Mesenchymal stem cell (in vitro differentiated cells and primary cell): ENCODE results near the gene AHSA1.

Experiments
- DNase-seq: peaks from one replicate; pipeline ENCODE4 v3.0.0-alpha.2; 2013
- H2AFZ ChIP-seq: one replicate; pipeline ENCODE4 v1.6.1; 2013; ENCODE audit warnings: low read depth, mild to moderate bottlenecking, control low read depth, inconsistent platforms, low read length, moderate library complexity
- H2AK5ac ChIP-seq: 2 replicates; pipeline ENCODE4 v1.6.1; 2013; ENCODE audit warnings: low read length, moderate library complexity, mild to moderate bottlenecking, inconsistent platforms; ENCODE audit not compliant: severe bottlenecking
- H2BK120ac ChIP-seq: one replicate; pipeline ENCODE4 v1.6.1; 2013; ENCODE audit warnings: low read depth, mild to moderate bottlenecking, inconsistent platforms, low read length, moderate library complexity
- H2BK12ac ChIP-seq, 2 experiments: one replicate each; pipeline ENCODE4 v1.6.1; 2013; ENCODE audit warnings: inconsistent platforms in 2 of 2, low read length in 2 of 2, mild to moderate bottlenecking in 2 of 2, moderate library complexity in 2 of 2, control low read depth in 1 of 2
- H2BK15ac ChIP-seq: one replicate; pipeline ENCODE4 v1.6.1; 2013; ENCODE audit warnings: mild to moderate bottlenecking, low read depth, inconsistent platforms; ENCODE audit not compliant: poor library complexity, severe bottlenecking
- H2BK5ac ChIP-seq: 2 replicates; pipeline ENCODE4 v1.6.1; 2013; ENCODE audit warnings: low read depth, mild to moderate bottlenecking, low read length, control low read depth, inconsistent platforms; ENCODE audit not compliant: poor library complexity, severe bottlenecking
- H3K14ac ChIP-seq, 2 experiments: one replicate each; pipeline ENCODE4 v1.6.1; 2013; ENCODE audit warnings: inconsistent platforms in 2 of 2, low read length in 2 of 2, control low read depth in 1 of 2, mild to moderate bottlenecking in 1 of 2, moderate library complexity in 1 of 2
- H3K18ac ChIP-seq, 2 experiments: one replicate each; pipeline ENCODE4 v1.6.1; 2013; ENCODE audit warnings: inconsistent platforms in 2 of 2, low read length in 2 of 2, control low read depth in 1 of 2, low read depth in 1 of 2, mild to moderate bottlenecking in 1 of 2
- H3K23ac ChIP-seq, 2 experiments: one replicate each; pipeline ENCODE4 v1.6.1; 2013; ENCODE audit warnings: inconsistent platforms in 2 of 2, low read length in 2 of 2, mild to moderate bottlenecking in 2 of 2, moderate library complexity in 2 of 2, control low read depth in 1 of 2
- H3K27ac ChIP-seq: 2 replicates; pipeline ENCODE4 v1.5.1; 2013; ENCODE audit warnings: mild to moderate bottlenecking, moderate library complexity, low read length, control low read depth, inconsistent platforms; ENCODE audit not compliant: poor library complexity, severe bottlenecking
- H3K27me3 ChIP-seq, 2 experiments: 2 replicates each; pipeline versions ENCODE4 v1.6.1 to v1.7.0; 2013; ENCODE audit warnings: low read length in 2 of 2, mild to moderate bottlenecking in 2 of 2, moderate library complexity in 2 of 2, control low read depth in 1 of 2, inconsistent platforms in 1 of 2; ENCODE audit not compliant: control insufficient read depth in 1 of 2, insufficient read depth in 1 of 2
- H3K36me3 ChIP-seq, 2 experiments: 2 replicates each; pipeline versions ENCODE4 v1.6.1 to v1.7.0; 2013; ENCODE audit warnings: low read length in 2 of 2, control low read depth in 1 of 2, inconsistent platforms in 1 of 2, low read depth in 1 of 2, mild to moderate bottlenecking in 1 of 2; ENCODE audit not compliant: insufficient read depth in 2 of 2, control insufficient read depth in 1 of 2
- H3K4ac ChIP-seq, 2 experiments: one replicate each; pipeline ENCODE4 v1.6.1; 2013; ENCODE audit warnings: inconsistent platforms in 2 of 2, low read length in 2 of 2, mild to moderate bottlenecking in 2 of 2, moderate library complexity in 2 of 2, control low read depth in 1 of 2, low read depth in 1 of 2
- H3K4me1 ChIP-seq: 2 replicates; pipeline ENCODE4 v1.6.1; 2013; ENCODE audit warnings: low read depth, low read length, control low read depth; ENCODE audit not compliant: control insufficient read depth, insufficient read depth
- H3K4me2 ChIP-seq: 2 replicates; pipeline ENCODE4 v1.6.1; 2013; ENCODE audit warnings: low read length, mild to moderate bottlenecking, inconsistent platforms; ENCODE audit not compliant: poor library complexity, severe bottlenecking
- H3K4me3 ChIP-seq, 2 experiments: 2 replicates each; pipeline versions ENCODE4 v1.5.1 to v1.7.0; 2013; ENCODE audit warnings: low read length in 2 of 2, mild to moderate bottlenecking in 2 of 2, control low read depth in 1 of 2, low read depth in 1 of 2; ENCODE audit not compliant: insufficient read depth in 1 of 2
- H3K79me1 ChIP-seq: replicated peaks from 2 replicates; pipeline ENCODE4 v1.6.1; 2013; ENCODE audit warnings: mild to moderate bottlenecking, control low read depth, low read length, inconsistent platforms; ENCODE audit not compliant: poor library complexity, severe bottlenecking
- H3K9ac ChIP-seq: 2 replicates; pipeline ENCODE4 v1.7.0; 2013; ENCODE audit warnings: mild to moderate bottlenecking, low read length, moderate library complexity
- H3K9me3 ChIP-seq: 2 replicates; pipeline ENCODE4 v1.7.0; 2013; ENCODE audit warnings: mild to moderate bottlenecking, low read length; ENCODE audit not compliant: control insufficient read depth
- H4K8ac ChIP-seq: one replicate; pipeline ENCODE4 v1.6.1; 2013; ENCODE audit warnings: inconsistent platforms, mild to moderate bottlenecking, low read length, moderate library complexity
- H4K91ac ChIP-seq: one replicate; pipeline ENCODE4 v1.6.1; 2013; ENCODE audit warnings: mild to moderate bottlenecking, low read length, inconsistent platforms
- WGBS: methylation state at CpG from one replicate; pipeline ENCODE4 v1.1.7; 2013; ENCODE audit warnings: mixed read lengths; 5-methylcytosine and 5-hydroxymethylcytosine counted together

The AHSA1 gene

DNA sequence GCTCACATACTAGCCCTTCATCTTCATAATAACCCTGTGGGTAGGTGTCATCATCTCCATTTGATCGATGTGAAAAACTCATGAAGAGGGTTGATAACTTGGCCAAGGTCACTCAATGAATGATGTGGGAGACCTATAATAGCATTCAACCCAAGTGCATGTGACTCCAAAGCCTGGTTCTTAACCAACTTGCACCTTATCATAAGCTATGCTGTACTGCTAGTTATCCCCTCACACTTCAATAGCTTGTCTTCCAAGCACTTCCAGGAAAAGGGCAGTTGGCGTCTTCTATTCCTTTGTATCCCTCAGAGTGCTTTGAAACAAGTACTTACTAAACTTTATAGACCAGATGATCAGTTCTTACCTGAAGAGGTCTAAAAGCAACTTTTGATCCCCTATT lies 15.7 kb upstream of the AHSA1 start:
- WGBS: 93% methylated on average over 1 of the region's 2 CpGs
- H3K27me3 ChIP-seq: no peaks in the 10 kb centered on the region
- H3K18ac ChIP-seq: no peak overlapping the region
- no peak for DNase-seq
- H2BK5ac ChIP-seq: no peak overlapping the region
- peaks cover 21 to 89% of the 10 kb centered on the region in 2 experiments for H3K36me3 ChIP-seq
- H3K4me1 ChIP-seq: no peaks in the 10 kb centered on the region
- no peak overlapping the region for H2BK15ac ChIP-seq
- no peak overlapping the region for H3K4ac ChIP-seq
- H4K91ac ChIP-seq: no peak overlapping the region
- H3K4me2 ChIP-seq: no peak overlapping the region
- H3K9me3 ChIP-seq: no peaks in the 10 kb centered on the region
- no peak overlapping the region for H2AFZ ChIP-seq
- no peak overlapping the region for H3K9ac ChIP-seq
- no peaks in the 10 kb centered on the region for H3K79me1 ChIP-seq
- no peak overlapping the region for H2BK120ac ChIP-seq
- H4K8ac ChIP-seq: no peak overlapping the region
- H3K14ac ChIP-seq: no peak overlapping the region
- H3K4me3 ChIP-seq: no peak overlapping the region
- no peak overlapping the region for H3K23ac ChIP-seq
- H2AK5ac ChIP-seq: no peak overlapping the region
- H3K27ac ChIP-seq: no peak overlapping the region
- no peak overlapping the region for H2BK12ac ChIP-seq

DNA sequence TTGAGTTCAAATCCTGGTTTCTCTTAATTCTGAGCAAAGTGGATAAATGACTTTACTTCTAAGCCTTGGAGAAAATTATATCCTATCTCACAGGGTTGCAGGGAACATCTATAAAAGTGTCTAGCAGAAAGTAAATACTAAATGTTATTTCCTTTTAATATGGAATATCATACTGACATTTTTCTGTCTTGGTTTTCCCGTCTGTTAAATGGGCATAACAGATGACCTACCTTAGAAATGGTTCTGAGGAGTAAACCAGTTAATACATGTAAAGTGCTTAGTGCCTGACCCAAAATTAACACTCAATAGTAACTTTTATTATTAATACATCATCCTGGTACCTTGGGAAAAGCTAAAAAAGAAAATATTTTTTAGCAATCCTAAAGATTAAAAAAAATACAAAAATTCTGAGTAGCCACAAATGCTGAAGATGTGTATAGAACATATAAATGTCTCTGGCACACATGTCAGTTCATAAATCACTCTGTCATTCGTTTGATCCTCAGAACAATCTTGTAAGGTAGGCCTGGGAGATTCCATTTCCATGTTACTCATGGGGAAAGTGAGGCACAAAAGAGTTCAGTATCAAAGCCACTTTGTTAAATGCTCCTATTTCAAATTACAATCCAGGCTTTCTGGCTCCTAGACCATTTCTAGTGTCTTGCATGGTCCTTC lies 1.8 kb upstream of the AHSA1 start:
- DNase-seq: no peak
- no peak overlapping the region for H2BK12ac ChIP-seq
- H3K4ac ChIP-seq: no peak overlapping the region
- H3K4me3 ChIP-seq: peak overlapping the region in 1 of 2 experiments; percentile 92
- no peak overlapping the region for H3K14ac ChIP-seq
- H4K91ac ChIP-seq: no peak overlapping the region
- peak overlapping the region; percentile 91 for H3K9ac ChIP-seq
- peaks cover 16% of the 10 kb centered on the region for H3K79me1 ChIP-seq
- H3K23ac ChIP-seq: no peak overlapping the region
- H3K18ac ChIP-seq: no peak overlapping the region
- H2AFZ ChIP-seq: no peak overlapping the region
- no peak overlapping the region for H2BK15ac ChIP-seq
- H2AK5ac ChIP-seq: no peak overlapping the region
- H3K27ac ChIP-seq: no peak overlapping the region
- peaks cover 2% of the 10 kb centered on the region for H3K4me1 ChIP-seq
- no peak overlapping the region for H2BK120ac ChIP-seq
- no peak overlapping the region for H4K8ac ChIP-seq
- H3K4me2 ChIP-seq: no peak overlapping the region
- H3K9me3 ChIP-seq: no peaks in the 10 kb centered on the region
- whole genome bisulfite sequencing: 82% methylated on average over 1 of the region's 2 CpGs
- peaks cover 7 to 34% of the 10 kb centered on the region in 2 experiments for H3K36me3 ChIP-seq
- no peaks in the 10 kb centered on the region for H3K27me3 ChIP-seq
- H2BK5ac ChIP-seq: no peak overlapping the region

DNA sequence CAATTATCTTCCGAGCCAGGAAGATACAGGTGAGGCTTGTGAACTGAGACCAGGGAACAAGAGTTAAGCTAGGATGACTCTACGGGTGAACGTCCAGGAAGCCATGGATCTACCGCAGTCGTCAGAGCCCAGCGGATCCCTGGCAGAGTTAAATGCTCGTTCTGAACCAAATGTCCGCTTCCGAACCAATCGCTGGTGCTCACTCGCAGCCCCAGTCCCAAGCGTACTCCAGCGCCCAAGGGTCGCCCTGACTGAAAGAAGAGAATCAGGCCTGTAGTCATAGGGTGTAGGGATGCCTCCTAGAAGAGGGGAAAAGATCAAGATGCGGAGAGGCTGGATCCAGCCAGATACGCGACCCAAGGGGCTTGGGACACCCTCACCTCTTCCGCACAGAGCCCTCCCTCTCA lies 775 bp upstream of the AHSA1 start:
- Histone ChIP-seq H3K9ac (peak overlapping the region; percentile 91), H3K27me3 (no peaks in the 10 kb centered on the region), H2BK120ac (no peak overlapping the region), H2BK5ac (peak overlapping the region; percentile 12), H3K9me3 (no peaks in the 10 kb centered on the region), H3K79me1 (peaks cover 15% of the 10 kb centered on the region), H4K8ac (peak overlapping the region; percentile 10), H2BK12ac (no peak overlapping the region), H3K4me3 (peak overlapping the region; percentile 79 to 92), H3K18ac (peak overlapping the region in 1 of 2 experiments; percentile 86), H3K4ac (peak overlapping the region in 1 of 2 experiments; percentile 35), H3K14ac (peak overlapping the region in 1 of 2 experiments; percentile 66), H3K36me3 (peaks cover 9 to 34% of the 10 kb centered on the region in 2 experiments), H2AFZ (peak overlapping the region; percentile 73), H3K4me2 (peak overlapping the region; percentile 67), H2AK5ac (no peak overlapping the region), H3K23ac (no peak overlapping the region), H3K4me1 (peaks cover 2% of the 10 kb centered on the region), H4K91ac (no peak overlapping the region), H2BK15ac (no peak overlapping the region), H3K27ac (peak overlapping the region; percentile 82)
- under 1% methylated on average over 11 of the region's 18 CpGs for WGBS
- no peak for DNase-seq

DNA sequence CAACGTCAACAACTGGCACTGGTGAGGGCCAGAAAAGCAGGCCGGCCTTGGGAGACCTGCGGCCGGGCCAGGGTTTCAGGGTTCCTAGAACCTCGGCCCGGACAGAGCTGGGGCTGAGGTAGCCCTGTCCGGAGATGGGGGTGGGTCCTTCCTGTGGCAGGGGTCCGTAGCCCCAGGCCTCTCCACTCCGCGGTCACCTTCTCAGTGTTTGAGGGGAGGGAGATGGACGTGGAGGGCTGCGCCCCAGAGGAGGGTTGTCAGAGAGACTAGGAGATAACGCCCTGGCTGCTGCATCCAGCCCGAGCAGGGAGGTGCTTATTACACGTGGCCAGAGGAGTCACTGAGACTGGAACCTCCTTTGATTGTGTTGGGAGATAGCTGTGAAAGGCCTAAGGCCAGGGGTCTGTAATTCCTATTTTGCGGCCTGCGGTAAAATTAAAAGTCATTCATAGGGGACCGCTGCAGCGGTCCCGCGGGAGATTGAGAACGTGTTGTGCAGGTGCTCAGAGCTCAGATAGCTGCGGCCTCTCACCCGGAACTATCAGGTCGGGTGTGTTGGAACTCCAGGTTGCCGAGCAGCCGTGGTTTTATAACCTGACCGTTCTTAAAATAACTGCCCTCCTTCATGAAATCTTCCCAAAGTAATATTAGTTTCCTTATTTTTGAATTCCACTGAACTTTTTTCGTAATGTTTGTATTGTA lies 507 bp downstream of the AHSA1 start:
- Histone ChIP-seq H2BK5ac (peak overlapping the region; percentile 35), H3K4me3 (peak overlapping the region; percentile 92 to 97), H3K18ac (peak overlapping the region; percentile 82 to 97), H3K36me3 (peaks cover 19 to 35% of the 10 kb centered on the region in 2 experiments), H3K27me3 (no peaks in the 10 kb centered on the region), H2BK12ac (no peak overlapping the region), H2AK5ac (no peak overlapping the region), H3K9ac (peak overlapping the region; percentile 91), H2BK15ac (no peak overlapping the region), H3K4me2 (peak overlapping the region; percentile 93), H3K9me3 (no peaks in the 10 kb centered on the region), H4K91ac (no peak overlapping the region), H2AFZ (peak overlapping the region; percentile 87), H3K23ac (peak overlapping the region in 1 of 2 experiments; percentile 91), H3K27ac (peak overlapping the region; percentile 98), H3K4ac (peak overlapping the region; percentile 20 to 86), H3K4me1 (peaks cover 2% of the 10 kb centered on the region), H2BK120ac (peak overlapping the region; percentile 19), H3K14ac (peak overlapping the region in 1 of 2 experiments; percentile 94), H3K79me1 (peaks cover 18% of the 10 kb centered on the region), H4K8ac (peak overlapping the region; percentile 56)
- peak; percentile 63 for DNase-seq
- 2% methylated on average over 28 of the region's 29 CpGs for WGBS
